Medulla oblongata (tissue), 1 donor: ENCODE measurements around the gene MEAK7.

Experiments used
- DNase-seq: peaks from one replicate; pipeline ENCODE4 v3.0.0-alpha.2; 2015; ENCODE audit errors: extremely low spot score

Gene MEAK7

DNA sequence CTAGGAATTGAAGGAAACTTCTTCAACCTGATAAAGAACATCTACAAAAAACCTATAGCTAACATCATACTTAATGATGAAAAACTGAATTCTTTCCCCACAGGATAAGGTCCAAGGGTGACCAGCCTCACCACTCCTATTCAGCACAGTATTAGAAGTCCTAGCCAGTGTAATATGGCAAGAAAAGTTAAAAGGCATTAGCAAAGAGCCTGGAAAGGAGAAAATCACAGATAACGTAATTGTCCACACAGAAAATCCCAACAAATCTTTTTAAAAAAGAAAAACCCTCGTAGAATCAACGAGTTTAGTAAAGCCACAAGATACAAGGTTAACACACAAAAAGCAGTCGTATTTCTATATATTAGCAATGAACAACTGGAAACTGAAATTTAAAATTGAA, 37.8 kb downstream of the MEAK7 start:
- DNase-seq = no peak

DNA sequence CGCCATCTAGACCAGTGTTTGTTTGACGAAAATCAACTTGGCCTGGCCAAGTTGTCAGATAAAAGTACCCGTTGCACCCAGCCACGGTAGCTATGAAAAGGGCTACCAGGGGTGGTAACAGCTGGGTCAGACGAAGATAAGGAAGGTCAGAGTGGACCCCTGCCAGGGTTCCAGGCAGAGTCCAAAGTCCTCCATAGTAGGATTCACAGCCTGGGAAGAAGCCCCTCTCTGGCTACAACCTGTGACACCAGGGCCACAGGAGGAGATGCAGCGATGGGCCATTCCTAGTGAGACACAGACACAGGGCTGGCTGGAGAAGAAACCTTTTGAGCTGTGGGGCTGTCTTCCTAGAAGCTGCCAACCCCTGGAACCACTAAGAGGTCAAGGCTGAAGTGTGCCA, 39.3 kb downstream of the MEAK7 start:
- DNase-seq = no peak

DNA sequence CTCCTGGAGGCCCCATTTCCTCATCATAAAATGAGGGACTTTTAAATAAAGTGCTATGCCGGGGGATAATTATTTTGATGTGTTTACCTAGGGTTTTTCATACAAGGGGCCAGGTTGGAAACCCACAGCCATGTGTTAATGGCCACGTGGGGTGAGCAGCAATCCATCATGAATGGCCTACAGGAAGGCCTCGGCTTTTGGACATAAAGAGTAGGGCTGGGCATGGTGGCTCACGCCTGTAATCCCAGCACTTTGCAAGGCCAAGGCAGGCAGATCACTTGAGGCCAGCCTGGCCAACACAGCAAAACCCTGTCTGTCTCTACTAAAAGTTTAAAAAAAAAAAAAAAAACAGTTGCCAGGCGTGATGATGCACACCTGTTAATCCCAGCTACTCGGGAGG, 40.3 kb downstream of the MEAK7 start:
- no peak for DNase-seq

- no peak for DNase-seq
Observed at GRCh38 chr16:84463221-84463620, 41.2 kb downstream of the MEAK7 start.

GRCh38 chr16:84462296-84463210, 41.9 kb downstream of the MEAK7 start:
- DNase-seq = no peak

DNA sequence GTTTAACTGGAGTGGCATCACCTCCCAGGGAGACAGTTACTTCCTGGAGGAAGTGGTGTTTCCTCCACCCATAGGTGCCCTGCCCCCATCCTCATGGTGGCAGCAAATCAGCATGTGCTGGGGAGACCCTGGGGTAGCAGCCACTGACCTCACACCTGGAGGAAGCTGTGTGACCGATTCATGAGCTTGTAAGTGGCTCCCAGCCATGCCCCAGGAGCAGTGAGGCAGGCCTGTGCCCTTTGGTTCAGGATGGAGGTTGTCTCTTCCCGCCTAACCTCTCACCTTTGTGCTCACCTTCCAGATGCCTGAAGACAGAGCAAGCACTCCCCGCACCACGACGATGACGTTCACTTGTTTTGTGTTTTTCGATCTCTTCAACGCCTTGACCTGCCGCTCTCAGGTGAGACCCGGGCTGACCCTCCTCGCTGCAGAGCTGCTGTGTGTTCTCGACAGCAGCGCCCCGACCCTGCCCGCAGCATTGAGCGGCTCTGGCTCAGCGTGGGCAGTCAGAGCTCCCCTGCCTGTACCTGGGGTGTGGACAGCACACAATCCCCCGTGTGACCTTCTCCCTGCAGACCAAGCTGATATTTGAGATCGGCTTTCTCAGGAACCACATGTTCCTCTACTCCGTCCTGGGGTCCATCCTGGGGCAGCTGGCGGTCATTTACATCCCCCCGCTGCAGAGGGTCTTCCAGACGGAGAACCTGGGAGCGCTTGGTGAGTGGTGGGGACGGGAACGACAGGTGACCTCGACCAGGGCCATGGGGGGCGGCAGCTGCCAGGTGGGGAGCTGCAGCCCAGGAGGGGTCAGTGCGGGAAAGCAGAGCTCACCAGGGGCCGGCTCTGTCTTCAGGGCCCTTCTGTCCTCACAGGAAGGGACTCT, 42.8 kb downstream of the MEAK7 start:
- no peak for DNase-seq

DNA sequence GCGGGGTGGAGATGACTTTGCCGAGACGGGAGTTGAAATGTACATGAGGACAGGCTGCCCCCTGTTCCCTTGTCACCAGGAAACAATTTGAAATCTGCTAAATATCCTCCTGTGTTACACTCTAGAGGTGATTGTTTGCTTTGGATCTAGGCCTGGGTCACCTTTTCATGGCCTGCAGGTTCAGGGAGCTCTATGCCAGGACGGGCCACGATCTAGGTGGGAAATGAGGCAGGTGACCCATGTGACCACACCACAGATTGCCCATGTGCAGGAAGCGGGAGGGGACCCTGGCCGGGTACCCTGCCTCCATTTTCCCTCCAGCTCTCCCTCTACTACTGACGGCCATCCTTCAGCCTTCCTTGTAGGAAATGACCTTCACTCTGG, 43.4 kb downstream of the MEAK7 start:
- no peak for DNase-seq

DNA sequence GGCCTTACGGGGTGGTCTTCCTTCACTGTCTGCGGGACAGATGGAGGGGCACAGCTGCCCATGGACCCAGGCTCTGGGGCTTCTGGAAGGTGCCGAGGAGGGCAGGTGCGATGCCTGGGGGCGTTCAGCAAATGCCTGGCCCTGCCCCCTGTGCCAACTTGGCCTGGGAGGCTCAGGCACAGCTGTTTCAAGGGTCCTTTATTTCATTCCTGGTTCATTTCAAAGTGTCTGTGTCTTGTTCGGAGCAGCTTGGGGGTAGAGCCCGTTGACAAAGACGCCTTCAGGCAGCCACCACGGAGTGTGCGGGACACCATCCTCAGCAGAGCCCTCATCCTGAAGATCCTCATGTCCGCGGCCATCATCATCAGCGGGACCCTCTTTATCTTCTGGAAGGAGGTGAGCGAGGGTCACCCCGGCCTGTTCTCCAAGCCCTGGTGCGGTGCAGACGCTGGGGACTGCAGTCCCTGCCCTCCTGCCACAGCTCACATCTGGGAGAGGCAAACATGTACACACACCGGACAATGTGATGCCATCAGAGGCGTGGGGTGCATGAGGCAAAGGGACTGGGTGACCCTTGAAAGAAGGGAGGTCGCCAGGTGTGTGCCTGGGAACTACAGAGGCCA, 43.9 kb downstream of the MEAK7 start:
- DNase-seq = no peak

DNA sequence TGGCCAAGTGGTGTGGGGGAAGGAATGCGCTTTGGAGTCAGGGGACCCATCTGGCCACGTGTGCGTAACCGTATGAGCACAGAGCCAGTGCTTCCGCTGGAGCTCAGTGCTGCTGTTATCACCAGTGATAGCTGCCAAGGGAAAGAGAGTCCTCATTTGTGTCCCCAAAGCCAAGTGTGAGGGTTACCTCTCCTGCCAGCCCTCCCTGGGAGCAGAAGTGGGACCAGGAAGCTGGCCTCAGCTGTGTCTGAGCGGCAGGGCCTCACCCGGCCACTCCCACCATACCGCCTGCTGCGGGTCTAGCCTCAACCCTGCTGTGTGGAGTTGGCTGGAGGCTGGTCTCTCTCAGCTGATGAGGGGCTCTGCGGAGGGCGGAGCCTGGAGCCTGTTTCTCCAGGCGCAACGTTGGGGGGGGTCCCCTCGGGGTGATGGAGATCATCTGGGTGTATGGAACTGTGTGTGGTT, 44.5 kb downstream of the MEAK7 start:
- no peak for DNase-seq

- no peak for DNase-seq
Observed at GRCh38 chr16:84459533-84459894, 44.9 kb downstream of the MEAK7 start.

- DNase-seq = no peak
Observed at GRCh38 chr16:84458606-84459532, 45.6 kb downstream of the MEAK7 start.

- DNase-seq = no peak
Observed at GRCh38 chr16:84455031-84455430, 49.4 kb downstream of the MEAK7 start.
